ENCODE data around the gene SCRT2. TPM values are rescaled to one million over a fixed set of nuclear protein-coding genes. Genes with fewer than 3 reads are reported as not detected.

SCRT2 gene
- total RNA-seq, 1 donor from 2014 or later = not detected

GRCh38 chr20:701401-702129 lies 26.0 kb upstream of the SCRT2 start:
- no peaks in the 10 kb centered on the region for H3K36me3 Mint-ChIP-seq (ENCODE audit: low read depth, unreplicated experiment)
- no peak overlapping the region for H3K27ac Mint-ChIP-seq (ENCODE audit: unreplicated experiment)
- H3K4me3 Mint-ChIP-seq (ENCODE audit: unreplicated experiment) = no peak overlapping the region
- no peaks in the 10 kb centered on the region for H3K4me1 Mint-ChIP-seq (ENCODE audit: unreplicated experiment)
- DNase-seq (ENCODE audit: low spot score) = no peak
- H3K9me3 Mint-ChIP-seq (ENCODE audit: unreplicated experiment) = no peaks in the 10 kb centered on the region
- no peak for TF ChIP-seq CTCF (IDR thresholded peaks at IDR 0.05; ENCODE audit: unreplicated experiment)
- peaks cover 10% of the 10 kb centered on the region for H3K27me3 Mint-ChIP-seq (ENCODE audit: unreplicated experiment)

GRCh38 chr20:699811-700338 lies 24.3 kb upstream of the SCRT2 start:
- peaks cover 6% of the 10 kb centered on the region for H3K27me3 Mint-ChIP-seq (ENCODE audit: unreplicated experiment)
- no peak overlapping the region for H3K27ac Mint-ChIP-seq (ENCODE audit: unreplicated experiment)
- no peak for TF ChIP-seq CTCF (IDR thresholded peaks at IDR 0.05; ENCODE audit: unreplicated experiment)
- no peak for DNase-seq (ENCODE audit: low spot score)
- no peaks in the 10 kb centered on the region for H3K9me3 Mint-ChIP-seq (ENCODE audit: unreplicated experiment)
- H3K4me1 Mint-ChIP-seq (ENCODE audit: unreplicated experiment) = no peaks in the 10 kb centered on the region
- H3K4me3 Mint-ChIP-seq (ENCODE audit: unreplicated experiment) = no peak overlapping the region
- no peaks in the 10 kb centered on the region for H3K36me3 Mint-ChIP-seq (ENCODE audit: low read depth, unreplicated experiment)

- Mint-ChIP-seq H3K36me3 (ENCODE audit: low read depth, unreplicated experiment) (no peaks in the 10 kb centered on the region), H3K4me3 (ENCODE audit: unreplicated experiment) (no peak overlapping the region), H3K27me3 (ENCODE audit: unreplicated experiment) (peaks cover 3% of the 10 kb centered on the region)
Measured at GRCh38 chr20:699342-699741, 23.7 kb upstream of the SCRT2 start.

DNA sequence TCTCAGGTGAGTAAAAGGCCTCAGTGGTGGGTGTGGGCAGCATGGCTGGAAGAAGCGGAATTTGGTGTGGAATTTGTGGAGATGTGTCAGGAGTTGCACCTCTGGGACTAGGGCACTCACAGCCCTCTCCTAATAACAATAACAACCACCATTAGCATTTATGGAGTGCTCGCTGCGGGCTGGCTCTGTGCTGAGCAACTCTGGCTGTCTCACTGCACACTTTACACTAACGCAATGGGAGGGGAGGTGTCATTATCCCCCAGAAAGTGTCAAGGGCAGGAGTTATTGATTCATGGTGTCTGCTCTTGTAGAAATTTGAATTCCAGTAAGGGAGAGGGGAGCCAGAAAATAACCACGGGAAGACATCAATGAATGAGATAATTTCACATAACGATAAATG lies 22.7 kb upstream of the SCRT2 start:
- TF ChIP-seq CTCF (IDR thresholded peaks at IDR 0.05; ENCODE audit: unreplicated experiment) = no peak
- Mint-ChIP-seq H3K4me1 (ENCODE audit: unreplicated experiment) (no peaks in the 10 kb centered on the region), H3K4me3 (ENCODE audit: unreplicated experiment) (no peak overlapping the region), H3K27ac (ENCODE audit: unreplicated experiment) (no peak overlapping the region), H3K27me3 (ENCODE audit: unreplicated experiment) (peaks cover 2% of the 10 kb centered on the region), H3K9me3 (ENCODE audit: unreplicated experiment) (no peaks in the 10 kb centered on the region), H3K36me3 (ENCODE audit: low read depth, unreplicated experiment) (no peaks in the 10 kb centered on the region)
- no peak for DNase-seq (ENCODE audit: low spot score)

More at GRCh38 chr20:699342-699741, 23.7 kb upstream of the SCRT2 start:
- no peak overlapping the region for H3K27ac Mint-ChIP-seq (ENCODE audit: unreplicated experiment)
- no peaks in the 10 kb centered on the region for H3K9me3 Mint-ChIP-seq (ENCODE audit: unreplicated experiment)
- TF ChIP-seq CTCF (IDR thresholded peaks at IDR 0.05; ENCODE audit: unreplicated experiment) = no peak
- DNase-seq (ENCODE audit: low spot score) = no peak
- no peaks in the 10 kb centered on the region for H3K4me1 Mint-ChIP-seq (ENCODE audit: unreplicated experiment)

DNA sequence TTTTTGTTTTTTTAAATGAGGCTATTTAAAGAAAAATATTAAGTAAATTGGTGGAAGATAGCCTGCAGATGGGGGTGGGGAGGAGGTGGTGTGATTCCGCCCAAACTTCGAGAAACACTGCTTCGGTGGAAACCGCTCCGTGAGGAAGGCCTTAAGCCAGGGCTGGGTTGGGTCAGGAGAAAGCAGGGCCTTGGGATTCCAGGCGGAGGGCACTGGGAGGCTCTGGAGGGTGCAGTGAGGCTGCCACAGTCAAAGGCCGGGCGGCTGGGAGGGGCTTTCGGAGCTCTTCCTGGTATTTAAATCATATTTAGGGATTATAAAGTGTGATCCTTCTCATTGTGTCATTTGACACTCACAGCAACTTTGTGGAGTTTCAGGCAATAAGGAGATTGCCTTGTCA lies 22.2 kb upstream of the SCRT2 start:
- no peak overlapping the region for H3K4me3 Mint-ChIP-seq (ENCODE audit: unreplicated experiment)
- peaks cover 2% of the 10 kb centered on the region for H3K27me3 Mint-ChIP-seq (ENCODE audit: unreplicated experiment)
- DNase-seq (ENCODE audit: low spot score) = no peak
- H3K4me1 Mint-ChIP-seq (ENCODE audit: unreplicated experiment) = no peaks in the 10 kb centered on the region
- H3K27ac Mint-ChIP-seq (ENCODE audit: unreplicated experiment) = no peak overlapping the region
- H3K36me3 Mint-ChIP-seq (ENCODE audit: low read depth, unreplicated experiment) = no peaks in the 10 kb centered on the region
- H3K9me3 Mint-ChIP-seq (ENCODE audit: unreplicated experiment) = no peaks in the 10 kb centered on the region
- TF ChIP-seq CTCF (IDR thresholded peaks at IDR 0.05; ENCODE audit: unreplicated experiment) = no peak
